C4-2B (cell line): Measurements from ENCODE around the gene IQCE.

Experiments used
- CTCF ChIP-seq: fragments of 450-650 bp; conservative IDR thresholded peaks from 2 replicates; pipeline ENCODE4 v1.5.1; 2017; ENCODE audit warnings: mild to moderate bottlenecking
- ZFX ChIP-seq: fragments of 450-650 bp; IDR thresholded peaks from 2 replicates; pipeline ENCODE4 v1.6.1; 2017

DNA sequence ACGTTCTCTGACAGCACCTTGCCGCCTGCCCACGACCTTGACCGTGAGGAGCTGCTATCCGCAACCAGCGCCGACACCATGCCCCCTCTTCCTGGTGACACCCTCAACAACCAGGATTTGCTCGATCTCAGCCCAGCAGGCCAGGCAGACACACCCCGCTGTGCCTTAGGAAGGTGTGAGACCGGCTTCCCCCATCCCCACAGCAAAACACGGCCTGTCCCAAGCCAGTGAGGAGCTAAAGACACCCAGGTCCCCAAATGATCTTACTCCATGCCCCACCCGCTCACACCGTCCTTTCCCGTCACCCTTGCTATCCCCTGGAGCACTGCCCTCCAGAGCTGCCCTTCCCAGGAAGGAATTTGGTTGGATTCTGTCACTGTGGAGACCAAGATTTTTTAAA is 51.7 kb downstream of the IQCE start:
- no peak for TF ChIP-seq ZFX
- TF ChIP-seq CTCF = no peak
